Measurements from ENCODE around the gene COL6A3. TPM values are rescaled to one million over a fixed set of nuclear protein-coding genes. Genes with fewer than 3 reads are reported as not detected.
A peak's percentile ranks its signal among the peaks of the same experiment; 100 is the strongest.

COL6A3 gene
- total RNA-seq, 1 donor from 2014 or later, result 119 TPM

DNA sequence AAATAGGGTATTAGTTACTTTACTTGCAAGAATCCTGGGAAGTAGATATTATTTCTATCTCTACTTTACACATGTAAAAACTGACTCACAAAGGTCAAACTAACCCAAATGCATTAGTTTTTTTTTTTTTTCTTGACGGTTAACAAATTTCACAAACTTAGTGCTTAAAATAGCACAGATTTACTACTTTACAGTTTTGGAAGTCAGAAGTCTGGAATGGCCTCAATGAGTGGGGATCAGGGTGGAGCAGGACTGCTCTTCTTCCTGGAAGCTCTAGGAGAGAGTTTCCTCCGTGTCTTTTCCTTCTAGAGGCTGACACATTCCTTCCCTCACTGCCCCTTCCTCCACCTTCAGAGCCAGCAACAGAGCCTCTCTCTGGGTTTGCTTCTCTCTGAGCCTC is 117.2 kb downstream of the COL6A3 start:
- intact Hi-C loops (cut with DNase I), result no loop called here
- no peak for ATAC-seq
- H3K4me1 ChIP-seq, result peaks cover 14% of the 10 kb centered on the region

DNA sequence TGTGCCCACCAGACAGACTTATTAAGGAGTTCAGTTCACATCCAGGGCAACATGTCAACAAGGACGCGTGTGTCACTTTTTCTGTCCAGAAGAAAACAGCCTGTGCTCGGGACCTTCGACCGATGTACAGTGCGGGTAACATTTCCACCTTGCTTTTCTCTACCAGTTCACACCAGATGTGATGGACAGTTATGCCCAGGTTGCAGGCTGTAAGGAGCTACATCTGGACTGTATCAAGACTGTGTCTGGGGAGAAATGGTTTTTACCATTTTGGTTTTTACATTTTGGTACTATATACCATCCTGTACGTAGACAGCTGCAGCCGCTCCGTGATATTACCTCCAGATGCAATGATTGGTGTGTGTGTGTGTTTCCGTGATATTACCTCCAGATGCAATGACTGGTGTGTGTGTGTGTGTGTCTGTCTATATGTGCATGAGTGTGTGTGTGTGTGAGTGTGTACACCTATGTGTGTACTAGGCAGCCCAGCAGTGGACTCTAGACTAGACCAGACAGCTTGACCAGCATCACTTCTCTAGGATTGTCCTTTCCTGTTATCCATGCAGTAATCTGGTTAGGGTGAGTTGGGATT is 118.0 kb downstream of the COL6A3 start:
- no peak for ATAC-seq
- Histone ChIP-seq H3K27ac (no peak overlapping the region), H3K27me3 (no peaks in the 10 kb centered on the region), H3K4me1 (peaks cover 18% of the 10 kb centered on the region), H3K9me3 (no peaks in the 10 kb centered on the region), H3K4me3 (no peak overlapping the region), H3K36me3 (no peaks in the 10 kb centered on the region)
- intact Hi-C loops (cut with DNase I), result no loop called here
- DNase-seq, result no peak
- TF ChIP-seq, protein P1, sequence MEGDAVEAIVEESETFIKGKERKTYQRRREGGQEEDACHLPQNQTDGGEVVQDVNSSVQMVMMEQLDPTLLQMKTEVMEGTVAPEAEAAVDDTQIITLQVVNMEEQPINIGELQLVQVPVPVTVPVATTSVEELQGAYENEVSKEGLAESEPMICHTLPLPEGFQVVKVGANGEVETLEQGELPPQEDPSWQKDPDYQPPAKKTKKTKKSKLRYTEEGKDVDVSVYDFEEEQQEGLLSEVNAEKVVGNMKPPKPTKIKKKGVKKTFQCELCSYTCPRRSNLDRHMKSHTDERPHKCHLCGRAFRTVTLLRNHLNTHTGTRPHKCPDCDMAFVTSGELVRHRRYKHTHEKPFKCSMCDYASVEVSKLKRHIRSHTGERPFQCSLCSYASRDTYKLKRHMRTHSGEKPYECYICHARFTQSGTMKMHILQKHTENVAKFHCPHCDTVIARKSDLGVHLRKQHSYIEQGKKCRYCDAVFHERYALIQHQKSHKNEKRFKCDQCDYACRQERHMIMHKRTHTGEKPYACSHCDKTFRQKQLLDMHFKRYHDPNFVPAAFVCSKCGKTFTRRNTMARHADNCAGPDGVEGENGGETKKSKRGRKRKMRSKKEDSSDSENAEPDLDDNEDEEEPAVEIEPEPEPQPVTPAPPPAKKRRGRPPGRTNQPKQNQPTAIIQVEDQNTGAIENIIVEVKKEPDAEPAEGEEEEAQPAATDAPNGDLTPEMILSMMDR (IDR thresholded peaks at IDR 0.05), result no peak

More for the DNA sequence above, 117.2 kb downstream of the COL6A3 start:
- TF ChIP-seq, protein P1 (IDR thresholded peaks at IDR 0.05), result no peak
- no peak overlapping the region for H3K27ac ChIP-seq
- H3K36me3 ChIP-seq, result no peaks in the 10 kb centered on the region
- no peaks in the 10 kb centered on the region for H3K9me3 ChIP-seq
- DNase-seq, result no peak
- no peak overlapping the region for H3K4me3 ChIP-seq
- H3K27me3 ChIP-seq, result no peaks in the 10 kb centered on the region

DNA sequence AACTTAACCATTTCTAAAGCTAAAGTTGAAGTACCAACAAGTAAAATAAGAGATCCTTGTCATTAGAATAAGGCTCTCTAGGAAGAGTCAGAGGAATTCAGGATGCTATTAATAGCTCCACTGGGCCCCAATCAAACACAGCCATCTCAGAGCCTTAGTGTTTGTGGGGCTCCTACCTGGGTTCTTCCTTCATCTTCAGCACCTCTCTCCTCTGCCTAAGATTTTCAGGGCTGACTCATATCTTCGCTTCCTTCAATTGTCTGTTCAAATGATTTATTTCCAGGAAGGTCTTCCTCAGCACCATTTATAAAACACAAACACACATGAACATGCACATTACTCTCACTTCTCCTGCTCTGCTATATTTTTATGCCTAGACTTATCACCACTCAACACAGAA is 119.5 kb downstream of the COL6A3 start:
- H3K4me1 ChIP-seq, result peaks cover 25% of the 10 kb centered on the region
- DNase-seq (no peak), ATAC-seq (no peak)
- H3K4me3 ChIP-seq, result no peak overlapping the region
- H3K36me3 ChIP-seq, result no peaks in the 10 kb centered on the region
- intact Hi-C loops (cut with DNase I), result no loop called here
- H3K27ac ChIP-seq, result no peak overlapping the region
- no peaks in the 10 kb centered on the region for H3K9me3 ChIP-seq
- no peaks in the 10 kb centered on the region for H3K27me3 ChIP-seq
- TF ChIP-seq, protein P1 (IDR thresholded peaks at IDR 0.05), result no peak

DNA sequence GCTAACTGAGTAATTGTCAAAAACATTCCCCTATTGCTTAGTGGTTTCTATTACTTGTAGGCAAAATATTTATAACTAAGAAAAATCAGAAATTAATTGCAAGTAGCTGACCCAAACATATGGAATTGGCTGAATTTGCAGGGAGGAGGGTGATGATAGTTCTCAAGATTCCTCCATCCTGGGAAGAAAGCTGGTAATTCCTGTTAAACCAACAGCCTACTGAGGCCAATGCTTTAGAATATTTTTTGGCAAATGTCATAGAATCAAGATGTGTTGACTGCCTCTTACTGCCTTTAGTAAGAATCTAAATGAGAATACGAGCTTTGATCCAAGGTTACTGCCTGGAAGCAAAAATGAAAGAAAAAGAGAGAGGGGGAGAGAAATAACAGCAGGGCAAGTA is 120.0 kb downstream of the COL6A3 start:
- TF ChIP-seq, protein P1 (IDR thresholded peaks at IDR 0.05), result no peak
- H3K27me3 ChIP-seq, result no peaks in the 10 kb centered on the region
- no peak overlapping the region for H3K27ac ChIP-seq
- H3K4me1 ChIP-seq, result peaks cover 25% of the 10 kb centered on the region
- DNase-seq (no peak), ATAC-seq (no peak)
- H3K4me3 ChIP-seq, result no peak overlapping the region
- H3K36me3 ChIP-seq, result no peaks in the 10 kb centered on the region
- intact Hi-C loops (cut with DNase I), result no loop called here
- H3K9me3 ChIP-seq, result no peaks in the 10 kb centered on the region

DNA sequence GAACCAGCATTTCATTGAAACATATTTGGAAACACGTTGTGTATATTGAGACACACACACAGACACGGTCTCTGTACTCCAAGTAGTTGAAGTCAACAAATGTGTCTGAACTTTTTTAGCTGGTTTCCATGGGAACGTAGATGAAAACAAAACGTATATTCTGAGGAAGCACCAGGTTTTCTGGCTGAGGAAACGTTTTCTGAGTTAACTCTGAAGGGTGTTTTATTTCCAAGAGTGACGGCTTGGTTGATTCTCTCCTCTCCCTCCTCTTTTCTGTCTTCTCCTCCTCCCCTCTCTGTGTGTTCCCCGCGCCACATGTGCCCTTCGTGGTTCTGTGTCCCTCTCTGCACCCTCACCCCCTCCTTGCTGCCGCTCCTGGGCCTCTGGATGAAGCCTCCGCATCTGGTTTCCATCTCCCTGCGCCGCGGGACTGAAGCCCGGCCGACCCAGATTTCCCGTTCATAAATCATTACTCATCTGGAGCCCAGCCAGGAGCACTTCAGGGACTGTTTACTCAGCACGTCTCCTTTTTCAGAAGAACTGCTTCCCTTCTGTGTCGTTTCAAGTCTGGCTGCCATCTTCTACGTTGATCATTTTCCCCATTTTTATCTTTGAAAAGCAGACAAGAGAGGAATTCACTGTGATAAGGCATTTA is 122.7 kb downstream of the COL6A3 start:
- H3K36me3 ChIP-seq, result no peaks in the 10 kb centered on the region
- ATAC-seq (peak; percentile 84), DNase-seq (peak; percentile 90)
- TF ChIP-seq, protein P1 (IDR thresholded peaks at IDR 0.05), result no peak
- intact Hi-C loops (cut with DNase I), result no loop called here
- no peak overlapping the region for H3K4me3 ChIP-seq
- H3K27ac ChIP-seq, result peak overlapping the region; percentile 84
- no peaks in the 10 kb centered on the region for H3K27me3 ChIP-seq
- H3K9me3 ChIP-seq, result no peaks in the 10 kb centered on the region
- peaks cover 15% of the 10 kb centered on the region for H3K4me1 ChIP-seq

All from upper lobe of right lung (tissue), 1 donor.